ENCODE measurements around the gene SAMD4A.

Gene SAMD4A

GRCh38 chr14:54535126-54535525, 31.8 kb upstream of the SAMD4A start:
- no peak overlapping the region for H3K4me3 ChIP-seq (ENCODE audit: low read depth, low read length)
- DNase-seq (ENCODE audit: low read depth), result no peak
- TF ChIP-seq, protein P1, sequence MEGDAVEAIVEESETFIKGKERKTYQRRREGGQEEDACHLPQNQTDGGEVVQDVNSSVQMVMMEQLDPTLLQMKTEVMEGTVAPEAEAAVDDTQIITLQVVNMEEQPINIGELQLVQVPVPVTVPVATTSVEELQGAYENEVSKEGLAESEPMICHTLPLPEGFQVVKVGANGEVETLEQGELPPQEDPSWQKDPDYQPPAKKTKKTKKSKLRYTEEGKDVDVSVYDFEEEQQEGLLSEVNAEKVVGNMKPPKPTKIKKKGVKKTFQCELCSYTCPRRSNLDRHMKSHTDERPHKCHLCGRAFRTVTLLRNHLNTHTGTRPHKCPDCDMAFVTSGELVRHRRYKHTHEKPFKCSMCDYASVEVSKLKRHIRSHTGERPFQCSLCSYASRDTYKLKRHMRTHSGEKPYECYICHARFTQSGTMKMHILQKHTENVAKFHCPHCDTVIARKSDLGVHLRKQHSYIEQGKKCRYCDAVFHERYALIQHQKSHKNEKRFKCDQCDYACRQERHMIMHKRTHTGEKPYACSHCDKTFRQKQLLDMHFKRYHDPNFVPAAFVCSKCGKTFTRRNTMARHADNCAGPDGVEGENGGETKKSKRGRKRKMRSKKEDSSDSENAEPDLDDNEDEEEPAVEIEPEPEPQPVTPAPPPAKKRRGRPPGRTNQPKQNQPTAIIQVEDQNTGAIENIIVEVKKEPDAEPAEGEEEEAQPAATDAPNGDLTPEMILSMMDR (IDR thresholded peaks at IDR 0.05; ENCODE audit: low read depth, low read length, missing control alignments), result no peak

- no peak for DNase-seq (ENCODE audit: low read depth)
- H3K4me3 ChIP-seq (ENCODE audit: low read depth, low read length), result no peak overlapping the region
- TF ChIP-seq, protein P1 (IDR thresholded peaks at IDR 0.05; ENCODE audit: low read depth, low read length, missing control alignments), result no peak
These were observed 31.3 kb upstream of the SAMD4A start for GRCh38 chr14:54535646-54536045.

GRCh38 chr14:54537651-54538050, 29.3 kb upstream of the SAMD4A start:
- no peak for DNase-seq (ENCODE audit: low read depth)
- TF ChIP-seq, protein P1 (IDR thresholded peaks at IDR 0.05; ENCODE audit: low read depth, low read length, missing control alignments), result no peak
- no peak overlapping the region for H3K4me3 ChIP-seq (ENCODE audit: low read depth, low read length)

GRCh38 chr14:54538055-54538454, 28.9 kb upstream of the SAMD4A start:
- TF ChIP-seq, protein P1 (IDR thresholded peaks at IDR 0.05; ENCODE audit: low read depth, low read length, missing control alignments), result no peak
- DNase-seq (ENCODE audit: low read depth), result no peak

DNA sequence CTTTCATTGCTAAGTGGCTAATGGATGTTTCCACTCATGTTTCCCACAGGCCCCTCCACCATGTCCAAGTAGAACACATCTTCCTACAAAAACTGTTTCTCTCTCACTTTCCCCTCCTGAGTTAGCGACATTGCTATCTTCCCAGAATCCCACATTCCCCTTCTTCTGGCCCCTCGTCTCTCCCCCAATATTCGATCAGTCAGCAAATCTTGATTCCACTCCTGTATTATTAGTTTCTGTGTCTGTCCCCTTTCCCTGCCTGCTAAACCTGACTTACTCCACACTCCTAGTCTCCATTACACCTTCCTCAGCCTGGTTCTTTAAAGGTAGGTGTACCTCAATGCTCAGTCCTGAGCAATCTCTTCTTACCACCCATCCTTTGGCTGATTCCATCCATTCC, 19.3 kb upstream of the SAMD4A start:
- DNase-seq (ENCODE audit: low read depth), result no peak
- H3K4me3 ChIP-seq (ENCODE audit: low read depth, low read length), result no peak overlapping the region
- TF ChIP-seq, protein P1 (IDR thresholded peaks at IDR 0.05; ENCODE audit: low read depth, low read length, missing control alignments), result no peak

More at GRCh38 chr14:54538055-54538454, 28.9 kb upstream of the SAMD4A start:
- H3K4me3 ChIP-seq (ENCODE audit: low read depth, low read length), result no peak overlapping the region

- TF ChIP-seq, protein P1 (IDR thresholded peaks at IDR 0.05; ENCODE audit: low read depth, low read length, missing control alignments), result no peak
- no peak for DNase-seq (ENCODE audit: low read depth)
- H3K4me3 ChIP-seq (ENCODE audit: low read depth, low read length), result no peak overlapping the region
These were observed 18.4 kb upstream of the SAMD4A start for GRCh38 chr14:54548491-54548890.

DNA sequence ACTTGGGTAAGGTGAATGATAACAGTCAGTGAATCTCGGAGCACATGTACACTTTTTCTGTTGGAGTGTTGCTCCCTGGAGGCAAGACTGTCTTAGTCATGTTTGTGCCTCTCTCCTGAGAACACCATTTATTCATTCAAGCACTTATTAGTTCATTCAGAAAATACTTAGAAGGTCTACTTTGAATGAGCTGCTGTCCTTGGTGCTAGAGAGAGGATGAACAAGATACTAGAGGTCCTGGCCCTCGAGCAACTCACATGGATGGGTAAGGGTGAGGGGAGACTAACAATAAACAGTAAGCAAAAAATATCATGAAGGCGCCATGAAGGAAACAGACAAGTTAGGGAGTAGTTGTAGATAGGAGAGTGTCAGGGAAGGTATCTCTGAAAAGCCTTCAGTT, 17.1 kb upstream of the SAMD4A start:
- no peak for DNase-seq (ENCODE audit: low read depth)
- TF ChIP-seq, protein P1 (IDR thresholded peaks at IDR 0.05; ENCODE audit: low read depth, low read length, missing control alignments), result no peak

More for the DNA sequence above, 17.1 kb upstream of the SAMD4A start:
- H3K4me3 ChIP-seq (ENCODE audit: low read depth, low read length), result no peak overlapping the region
